Measurements from ENCODE around the gene CAB39L.

- TF ChIP-seq CTCF (IDR thresholded peaks at IDR 0.05; ENCODE audit: low read depth, low read length) (no peak), EZH2phosphoT487 (IDR thresholded peaks at IDR 0.05; ENCODE audit: low read depth) (no peak)
These were observed 171.6 kb downstream of the CAB39L start for GRCh38 chr13:49272296-49272695.

Measured in OCI-LY3 (cell line).